Measurements from ENCODE around the gene GNAL.

GNAL gene

DNA sequence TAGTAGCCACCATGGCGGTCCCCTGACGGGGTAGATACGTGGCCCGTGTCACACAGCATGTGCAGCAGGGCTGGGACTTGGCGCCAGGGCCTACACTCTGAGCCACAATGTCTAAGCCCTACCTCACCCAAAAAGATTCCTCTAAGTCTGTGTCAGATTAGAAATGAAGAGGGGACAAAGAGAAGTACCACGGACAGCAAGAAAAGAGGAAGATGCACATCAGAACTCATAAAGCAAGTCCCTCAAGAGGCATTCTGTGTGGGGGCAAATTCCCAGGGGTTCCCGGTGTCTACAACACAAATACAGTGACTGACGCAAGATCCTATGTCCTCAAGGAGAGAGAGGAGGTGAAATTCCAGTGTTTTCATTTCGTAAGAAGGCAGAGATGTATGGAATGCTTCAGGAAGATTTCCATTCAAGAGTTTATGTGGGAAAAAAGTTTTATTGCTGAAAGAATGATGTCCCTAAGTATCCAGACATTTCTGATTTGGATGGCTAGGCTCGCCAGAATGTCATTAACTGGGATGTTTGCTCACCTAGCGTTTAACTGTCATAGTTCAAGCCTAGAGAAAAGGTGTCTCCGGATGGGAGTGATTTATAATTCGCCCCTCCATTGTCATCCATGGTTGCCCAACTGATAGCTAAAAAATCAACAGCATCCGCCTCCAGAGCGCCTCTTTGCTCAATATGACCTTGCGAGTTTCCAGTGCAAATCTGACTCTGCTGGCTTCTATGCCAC lies 86.5 kb downstream of the GNAL start:
- no peak for DNase-seq

DNA sequence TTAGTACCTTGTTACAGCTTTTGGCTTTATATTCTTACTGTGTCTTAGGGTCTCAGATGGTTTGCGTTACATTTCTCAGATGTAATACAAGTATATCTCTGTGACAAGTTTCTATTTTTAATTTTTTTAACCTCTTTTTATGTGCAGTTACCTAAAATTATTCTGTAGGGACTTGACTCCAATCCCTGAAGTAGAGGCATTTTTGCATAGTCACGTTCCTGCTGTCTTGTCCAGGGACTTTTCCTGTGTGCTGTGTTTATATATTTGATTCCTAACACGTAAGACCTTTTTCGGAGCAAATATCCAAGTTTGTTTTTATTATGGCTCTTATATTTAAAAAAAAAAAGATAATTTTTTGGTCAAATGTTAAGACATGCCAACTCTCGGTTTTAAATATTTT lies 91.0 kb downstream of the GNAL start:
- DNase-seq: no peak

DNA sequence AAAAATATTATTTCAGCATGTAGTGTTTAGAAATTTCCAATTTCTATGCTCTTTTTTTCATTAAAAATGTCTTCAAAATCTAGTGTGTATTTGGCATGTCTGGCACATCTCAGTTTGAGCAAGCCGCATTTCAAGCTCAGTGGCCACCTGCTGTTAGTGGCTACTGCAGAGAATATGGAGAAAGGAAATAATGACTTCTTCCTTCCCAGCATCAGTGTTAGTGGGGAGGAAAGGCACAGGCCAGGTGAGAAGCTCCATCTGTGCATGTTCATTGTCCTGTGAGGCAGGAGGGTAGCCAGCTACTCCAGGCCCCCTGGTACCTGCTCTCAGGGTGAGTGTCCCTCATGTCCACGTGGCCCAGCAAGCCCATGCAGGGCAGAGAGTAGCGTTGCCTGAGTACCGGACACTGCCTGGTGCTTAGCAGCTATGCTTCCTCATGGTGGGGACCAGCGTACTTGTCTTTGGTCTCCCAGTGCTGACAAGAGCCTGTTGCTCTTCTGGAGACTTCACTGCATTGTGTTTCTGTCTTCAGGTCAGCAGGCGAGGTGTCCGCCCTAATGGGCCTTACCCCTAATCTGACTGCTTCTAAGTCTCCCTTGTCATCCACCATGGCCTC lies 94.8 kb downstream of the GNAL start:
- no peak for DNase-seq

DNA sequence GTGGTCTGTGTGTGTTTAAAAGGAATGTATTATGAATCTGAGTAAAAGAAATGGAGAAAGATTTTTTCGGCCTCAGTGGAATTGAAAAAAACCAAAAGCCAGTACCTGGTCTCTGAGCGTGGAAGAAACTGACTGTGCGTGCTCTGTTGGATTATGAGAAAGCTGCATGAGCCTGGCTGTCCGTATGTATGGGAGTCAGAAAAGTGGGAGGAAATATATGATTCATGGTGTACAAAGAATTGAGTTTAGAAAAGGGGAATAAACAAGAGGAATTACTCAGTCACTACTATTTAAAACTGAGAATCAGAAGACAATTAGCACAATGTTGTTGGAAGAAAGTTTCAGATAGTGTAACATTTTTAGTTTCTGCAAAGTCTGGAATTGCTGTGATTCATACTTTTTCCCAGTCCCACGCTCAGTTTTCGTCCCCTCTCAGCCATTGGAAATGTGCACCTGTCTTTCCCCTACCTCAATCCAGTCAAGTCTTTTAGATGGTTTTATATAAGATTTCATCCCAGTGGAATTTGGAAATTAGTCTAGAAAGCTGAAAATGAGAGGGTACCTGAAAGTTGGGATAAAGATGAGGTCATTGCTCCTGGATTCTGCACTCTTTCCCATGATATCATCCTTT lies 95.7 kb downstream of the GNAL start:
- no peak for DNase-seq

DNA sequence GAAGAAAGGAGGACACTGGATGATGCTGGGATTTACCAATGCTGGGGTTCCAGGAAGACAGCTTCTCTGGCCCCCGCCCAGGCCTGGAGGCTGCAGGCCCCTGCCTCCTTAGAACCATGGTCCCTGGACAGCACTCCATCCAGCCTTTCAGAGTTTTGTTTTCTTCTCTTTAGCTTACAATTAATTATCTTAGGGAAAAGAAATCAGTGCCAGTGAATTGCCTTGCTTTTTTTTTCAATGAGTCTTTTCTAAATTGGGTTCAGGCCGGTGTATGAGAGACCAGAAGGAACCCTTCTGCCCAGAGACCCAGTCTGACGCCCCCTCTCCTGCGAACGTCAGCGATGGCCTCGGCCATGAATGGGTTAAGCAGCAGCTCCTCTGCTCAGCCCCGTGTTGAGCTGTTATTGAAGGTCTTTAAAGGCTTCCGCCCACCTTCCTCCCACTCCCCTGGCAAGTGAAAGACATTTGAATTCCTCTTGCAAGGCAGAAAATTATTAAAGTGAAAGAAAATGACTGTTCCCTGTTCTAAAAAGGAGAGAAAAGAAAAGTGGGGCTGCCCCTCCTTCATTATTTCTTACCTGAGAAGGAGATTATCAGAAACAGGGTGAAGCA lies 96.5 kb downstream of the GNAL start:
- no peak for DNase-seq

DNA sequence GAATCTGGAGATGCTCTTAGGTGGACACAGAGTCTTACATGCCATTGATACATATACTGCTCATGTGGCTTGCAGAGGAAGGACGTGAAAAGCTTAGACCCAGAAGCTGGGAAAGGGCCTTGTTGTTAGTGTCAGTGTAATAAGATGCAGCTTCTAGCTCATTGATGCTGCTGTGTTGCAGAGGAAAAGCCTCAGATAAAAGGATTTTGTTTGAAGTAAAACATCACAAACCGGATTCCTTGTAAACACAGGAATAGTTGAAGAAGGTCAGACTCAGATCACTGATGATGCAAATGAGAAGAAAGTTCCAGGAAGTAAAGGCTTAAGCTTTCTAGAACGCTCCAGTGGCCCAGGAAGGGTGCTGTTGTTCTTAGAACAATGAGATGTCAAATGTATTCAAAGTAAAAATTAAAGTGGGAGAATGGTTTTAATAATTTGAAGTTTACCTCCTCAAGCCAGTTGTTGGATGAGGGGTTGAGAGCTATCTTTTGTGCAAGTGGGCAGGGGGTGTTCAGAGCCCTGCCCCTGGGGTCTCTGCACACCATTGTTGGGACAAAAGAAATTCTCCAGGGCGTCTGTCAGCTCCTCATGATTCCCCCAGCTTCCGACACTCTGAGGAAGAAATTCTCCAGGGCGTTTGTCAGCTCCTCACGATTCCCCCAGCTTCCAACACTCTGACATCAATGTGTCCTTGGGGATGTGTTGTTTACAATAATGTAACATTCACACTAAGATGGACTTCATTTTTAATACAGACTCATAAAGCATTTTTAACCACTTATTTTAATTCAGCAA lies 100.8 kb downstream of the GNAL start:
- no peak for DNase-seq

DNA sequence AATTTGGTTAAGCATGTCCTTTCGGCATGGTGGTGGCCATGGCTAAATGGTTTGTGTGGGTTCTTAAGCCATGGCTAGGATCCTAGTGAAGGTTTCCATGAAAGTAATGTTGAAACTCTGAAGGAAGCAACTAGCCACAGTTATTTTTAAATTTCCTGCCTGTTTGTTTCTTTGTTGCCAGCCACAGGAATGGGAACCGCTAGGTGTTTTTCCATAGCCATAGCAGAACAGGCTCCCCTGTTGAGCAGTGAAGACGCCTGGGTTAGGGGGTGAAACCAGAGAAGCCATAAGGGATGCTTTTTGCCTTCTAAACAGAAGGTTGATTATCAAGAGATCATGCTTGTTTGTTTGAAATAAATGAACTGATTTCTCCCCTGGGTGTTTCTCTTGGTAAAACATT lies 102.1 kb downstream of the GNAL start:
- DNase-seq: no peak

DNA sequence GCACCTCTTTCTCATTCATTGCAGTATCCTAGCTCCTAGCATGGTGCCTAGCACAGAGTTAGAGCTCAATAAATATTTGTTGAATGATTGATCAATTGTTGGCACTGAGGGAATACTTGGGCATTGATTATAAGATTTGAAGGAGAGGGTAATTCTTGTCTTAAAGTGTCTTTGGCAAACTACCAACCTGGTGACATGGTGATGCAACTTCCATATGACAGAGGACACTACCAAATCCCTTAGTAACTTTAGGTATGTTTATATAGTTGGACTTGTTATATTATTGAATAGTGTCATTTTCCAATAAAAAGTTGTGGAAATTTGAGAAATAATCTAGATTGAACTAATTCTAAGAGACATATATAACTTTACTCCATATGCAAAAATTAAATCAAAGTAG lies 103.6 kb downstream of the GNAL start:
- no peak for DNase-seq

DNA sequence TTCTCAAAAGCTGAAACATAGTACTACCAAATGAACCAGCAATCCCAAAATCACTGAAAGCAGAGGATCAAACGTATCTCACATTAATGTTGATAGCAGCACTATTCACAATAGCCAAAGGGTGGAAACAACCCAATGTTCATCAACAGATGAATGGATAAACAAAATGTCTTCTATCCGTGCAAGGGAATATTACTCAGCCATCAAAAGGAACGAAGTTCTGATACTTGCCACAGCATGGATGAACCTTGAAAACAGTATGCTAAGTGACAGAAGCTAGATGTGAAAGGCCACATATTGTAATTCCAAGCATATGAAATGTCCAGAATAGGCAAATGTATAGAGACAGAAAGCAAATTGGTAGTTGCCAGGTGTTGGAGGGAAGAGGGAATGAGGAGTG lies 105.1 kb downstream of the GNAL start:
- DNase-seq: no peak

DNA sequence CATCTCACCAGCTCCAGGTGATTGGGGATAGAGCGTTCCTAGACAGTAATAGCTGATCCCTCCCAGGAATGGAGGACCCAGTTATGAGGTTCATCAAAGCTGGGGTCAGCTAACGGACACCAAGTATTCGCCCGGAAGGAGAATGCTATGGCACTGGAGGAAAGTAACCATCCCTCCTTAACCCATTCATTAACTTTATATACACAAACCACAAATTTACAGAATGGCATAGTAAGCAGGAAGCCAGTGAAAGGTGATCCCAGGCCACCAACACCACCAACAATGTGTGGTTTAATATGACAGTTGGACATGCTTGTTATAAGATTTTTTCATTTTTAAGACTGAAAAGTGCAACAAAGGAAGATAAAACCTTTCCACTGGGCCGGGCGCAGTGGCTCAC lies 106.9 kb downstream of the GNAL start:
- no peak for DNase-seq

DNA sequence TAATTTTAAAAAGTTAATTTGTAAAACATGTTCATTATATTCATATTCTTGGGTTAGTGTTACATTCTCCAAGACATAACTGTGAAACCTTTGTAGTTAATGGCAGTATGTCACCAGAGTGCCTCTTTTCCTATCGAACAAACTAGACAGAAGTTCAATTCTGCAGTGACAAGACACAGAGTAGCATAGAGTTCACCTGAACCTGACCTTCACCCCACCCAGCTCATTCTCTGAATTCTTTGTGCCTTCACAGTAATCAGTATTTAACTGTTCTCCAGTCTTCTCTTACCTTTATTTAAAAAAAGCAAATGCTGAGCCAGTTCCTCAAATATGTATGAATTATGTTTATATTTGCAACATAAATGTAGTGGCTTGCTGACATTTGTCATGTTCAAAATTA lies 109.2 kb downstream of the GNAL start:
- no peak for DNase-seq

DNA sequence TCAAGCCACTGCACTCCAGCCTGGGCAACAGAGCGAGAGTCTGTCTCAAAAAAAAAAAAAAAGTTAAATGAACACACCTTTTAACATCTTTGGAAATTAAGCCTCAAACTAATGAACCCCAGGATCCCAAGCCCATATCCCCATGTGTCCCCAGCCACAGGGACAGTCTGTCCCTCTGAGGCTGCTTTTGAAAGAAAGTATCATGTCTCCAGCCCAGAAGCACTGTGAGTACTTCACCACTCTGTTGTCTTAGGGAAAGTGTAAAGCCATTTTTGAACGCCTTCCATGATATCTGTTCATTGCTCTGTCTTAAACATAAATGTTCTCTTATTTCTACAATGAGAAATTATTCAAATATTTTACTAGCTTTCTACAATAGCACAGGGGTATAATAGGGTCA lies 110.0 kb downstream of the GNAL start:
- no peak for DNase-seq

DNA sequence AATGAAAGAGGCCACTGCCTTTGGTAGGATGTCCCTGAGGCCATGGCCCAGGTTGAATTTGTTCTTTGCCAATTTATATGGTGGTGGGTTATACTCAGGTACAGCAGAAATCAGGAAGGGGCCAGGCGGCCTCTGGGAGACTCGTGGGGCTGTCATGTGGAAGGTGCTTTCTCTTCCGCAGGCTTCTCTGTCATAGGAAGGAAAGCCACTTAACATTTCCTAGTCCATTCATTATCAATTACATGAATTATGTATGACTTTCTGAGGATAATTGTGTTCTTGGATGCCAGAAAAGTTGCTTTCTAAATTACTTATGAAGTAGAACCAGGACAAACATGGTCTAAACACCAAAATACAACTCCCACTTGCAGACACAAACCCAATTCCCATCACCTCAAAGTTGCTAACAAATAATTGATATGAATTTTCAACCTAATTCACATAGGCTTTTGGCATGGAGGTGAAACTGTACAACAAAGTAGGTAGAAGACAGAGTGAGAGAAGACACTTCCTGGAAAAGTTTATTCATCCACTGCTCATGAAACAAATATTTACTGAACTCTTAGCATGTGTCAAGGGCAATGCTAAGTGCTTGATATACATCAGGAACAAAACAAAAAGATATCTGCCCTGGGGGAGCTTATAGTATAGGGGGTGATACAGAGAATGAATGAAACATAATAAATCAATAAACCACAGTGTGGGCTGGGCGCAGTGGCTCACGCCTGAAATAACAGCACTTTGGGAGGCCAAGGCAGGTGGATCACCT lies 111.7 kb downstream of the GNAL start:
- DNase-seq: no peak

DNA sequence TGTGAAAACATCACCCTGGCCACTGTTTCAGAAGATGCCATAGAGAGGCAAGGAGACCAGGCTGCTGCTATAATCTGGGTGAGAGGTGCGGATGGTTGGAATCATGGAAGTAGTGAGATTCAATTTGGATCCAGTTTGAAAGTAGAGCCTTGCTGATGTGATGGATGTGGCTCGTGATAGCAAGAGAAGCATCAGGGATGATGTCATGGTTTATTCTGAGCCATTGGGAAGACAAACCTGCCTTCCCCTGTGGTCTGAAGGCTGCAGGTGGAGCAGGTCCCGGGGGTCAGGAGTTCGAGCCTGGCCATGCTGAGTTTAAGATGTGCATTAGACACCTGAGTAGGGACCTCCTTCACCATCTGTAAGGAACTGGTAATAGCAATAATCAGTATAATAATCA lies 112.5 kb downstream of the GNAL start:
- no peak for DNase-seq

DNA sequence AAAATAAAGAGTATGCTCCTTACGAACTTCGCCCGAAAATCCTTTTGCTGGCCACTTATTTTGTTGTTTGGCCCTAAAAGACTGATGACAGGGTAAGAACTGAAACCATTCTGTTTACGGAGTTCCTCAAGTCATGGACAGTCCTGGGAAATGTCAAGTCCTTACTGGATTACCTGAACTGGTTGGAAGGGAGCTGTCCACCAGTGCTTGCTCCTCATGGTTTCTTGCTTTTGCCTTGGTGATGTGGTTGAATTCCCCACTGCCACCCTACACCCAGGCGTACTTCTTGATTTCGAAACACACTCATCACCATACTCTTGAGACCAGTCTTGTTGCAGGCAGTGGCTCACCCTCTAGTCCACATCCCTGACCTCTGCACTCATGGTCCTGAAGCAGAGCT lies 113.1 kb downstream of the GNAL start:
- DNase-seq: no peak

DNA sequence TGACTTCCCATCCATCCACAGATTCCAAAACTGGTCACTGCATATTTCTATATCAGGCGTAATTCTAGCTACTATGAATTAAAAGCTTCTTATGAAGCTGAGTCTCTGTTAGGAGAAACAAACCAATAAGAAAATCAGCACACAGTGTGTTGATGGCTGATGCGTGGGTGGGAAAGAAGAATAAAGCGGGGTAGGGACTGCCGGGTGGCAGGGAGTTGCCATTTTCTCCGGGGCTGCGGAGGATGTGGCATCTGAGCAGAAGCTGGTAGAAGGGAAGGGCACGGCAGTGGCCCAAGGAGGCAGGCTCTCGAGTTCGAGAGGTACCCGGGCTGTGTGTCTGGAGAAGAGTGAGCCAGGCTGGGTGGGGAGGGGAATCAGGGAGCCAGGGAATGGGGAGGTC lies 113.5 kb downstream of the GNAL start:
- no peak for DNase-seq

DNA sequence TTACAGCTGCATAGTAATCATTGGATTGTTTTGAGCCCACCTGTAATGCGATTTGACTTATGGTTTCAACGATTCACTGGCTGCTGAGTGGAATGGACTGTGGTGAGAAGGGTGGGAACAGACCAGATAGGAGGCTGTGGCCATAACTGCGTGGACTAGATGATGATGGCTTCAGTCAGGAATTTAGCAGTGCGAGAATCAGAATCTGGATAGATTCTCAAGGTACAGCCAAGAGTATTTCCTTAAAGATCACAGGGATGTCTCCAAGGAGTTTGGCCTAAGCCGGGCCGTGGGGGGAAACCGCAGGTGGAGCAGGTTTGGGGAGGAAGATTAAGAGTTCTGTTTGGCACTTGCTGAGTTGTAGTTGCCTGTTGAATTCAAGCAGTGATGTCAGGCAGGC lies 118.2 kb downstream of the GNAL start:
- DNase-seq: no peak

DNA sequence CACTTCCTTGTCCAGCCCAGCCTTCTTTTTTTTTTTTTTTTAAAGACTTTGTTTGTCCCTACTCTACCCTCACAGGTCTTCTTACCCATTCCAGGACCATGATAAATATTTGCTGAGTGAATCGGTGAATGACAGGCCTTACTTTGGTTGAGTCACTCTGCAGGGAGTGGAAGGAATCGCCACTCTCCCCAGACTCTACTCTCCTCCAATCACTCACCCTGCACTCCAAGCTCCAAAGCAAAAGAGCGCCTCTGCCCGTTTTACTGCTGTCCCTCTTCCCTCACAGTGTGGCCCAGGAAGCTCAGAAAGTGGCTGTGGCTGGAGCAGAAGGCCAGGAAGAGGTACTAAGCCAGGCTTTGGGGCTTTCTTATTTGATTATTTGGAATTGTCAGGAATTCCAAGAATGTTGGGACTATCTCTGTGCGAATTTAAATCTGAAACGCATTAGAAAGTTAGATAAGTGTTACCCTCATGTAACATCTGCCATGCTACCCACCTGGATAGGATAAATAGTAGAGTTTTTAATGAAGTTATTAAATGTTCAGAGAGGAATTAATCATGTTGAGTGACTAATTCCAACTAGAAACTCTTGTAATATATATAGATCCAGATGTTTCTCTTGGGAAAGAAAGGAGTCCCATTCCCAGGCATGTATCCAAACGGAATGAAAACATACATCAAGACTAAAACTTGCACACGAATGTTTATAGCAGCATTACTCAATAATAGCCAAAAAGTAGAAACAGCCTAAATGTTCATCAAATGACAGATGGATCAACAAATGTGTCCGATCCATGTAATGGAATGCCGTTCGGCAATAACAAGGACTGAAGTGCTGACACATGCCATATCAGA lies 119.2 kb downstream of the GNAL start:
- DNase-seq: no peak

DNA sequence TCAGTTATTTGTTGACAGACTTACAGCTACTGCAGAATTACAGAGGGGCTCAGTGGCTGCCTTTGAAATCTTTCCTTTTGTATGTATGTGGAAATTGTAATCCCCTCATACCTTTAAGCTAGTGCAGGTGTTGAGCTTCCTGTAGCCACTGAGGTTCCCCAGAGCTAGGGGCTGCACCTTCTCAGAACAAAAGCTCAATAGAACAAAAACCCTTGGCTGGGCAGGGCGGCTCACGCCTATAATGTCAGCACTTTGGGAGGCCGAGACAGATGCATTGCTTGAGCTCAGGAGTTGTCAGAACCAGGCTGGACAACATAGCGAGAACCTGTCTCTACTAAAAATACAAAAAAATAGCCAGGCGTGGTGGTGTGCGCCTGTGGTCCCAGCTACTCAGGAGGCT lies 120.8 kb downstream of the GNAL start:
- no peak for DNase-seq

DNA sequence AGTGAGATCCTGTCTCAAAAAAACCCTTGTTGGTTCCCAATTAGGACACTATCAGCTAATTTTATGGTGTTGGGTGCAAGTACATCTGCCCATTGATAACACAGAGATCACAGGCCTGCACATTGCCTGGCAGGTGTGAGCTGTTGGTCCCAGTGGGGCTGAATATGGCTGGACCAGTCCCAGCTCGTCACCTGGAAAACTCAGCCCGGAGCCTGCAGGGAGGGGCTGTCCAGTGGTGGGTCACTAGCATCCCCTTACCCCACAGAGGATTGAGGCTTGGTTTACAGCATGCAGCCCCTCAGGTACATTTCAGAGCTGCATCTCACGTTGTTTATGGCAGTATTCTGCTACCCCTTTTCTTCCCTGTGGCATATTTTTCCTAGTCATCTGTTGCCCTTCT lies 121.3 kb downstream of the GNAL start:
- no peak for DNase-seq

DNA sequence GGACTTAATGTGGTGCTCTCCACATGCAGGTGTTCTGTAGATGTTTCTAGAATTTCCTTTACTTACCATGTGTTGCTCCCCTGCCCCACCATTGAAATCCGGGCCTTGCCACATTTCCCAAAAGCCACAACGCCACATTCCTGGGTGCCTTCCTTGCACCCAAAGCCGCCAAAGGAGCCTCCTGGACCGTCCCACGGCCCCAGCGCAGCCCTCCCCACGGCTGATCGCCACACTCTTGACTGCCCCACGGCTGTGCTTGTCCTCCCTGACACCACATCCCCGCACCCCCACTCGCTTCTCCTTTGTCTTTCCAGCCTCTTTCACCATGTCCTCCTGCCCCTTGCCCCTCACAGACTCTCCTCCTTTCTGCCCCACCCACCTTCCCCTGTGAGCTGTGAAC lies 121.9 kb downstream of the GNAL start:
- DNase-seq: no peak

DNA sequence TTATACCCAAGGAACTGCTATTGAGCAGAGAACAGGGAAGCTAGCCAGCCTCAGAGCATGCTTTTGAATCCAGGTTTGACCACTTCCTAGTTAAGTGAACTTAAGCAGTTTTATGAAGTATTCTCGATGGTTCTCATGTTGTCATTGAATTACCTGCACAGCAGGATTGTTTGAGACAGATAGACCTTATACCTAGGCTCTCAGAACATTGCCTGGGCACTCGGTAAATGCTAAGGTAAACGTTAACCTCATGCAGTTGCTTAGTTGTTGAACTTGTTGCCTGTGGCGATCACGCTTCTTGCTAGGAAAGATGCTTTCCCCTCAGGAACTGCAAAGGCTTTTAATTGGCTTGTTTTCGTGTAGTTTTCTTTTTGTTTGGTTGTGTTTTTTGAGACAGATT lies 128.2 kb downstream of the GNAL start:
- no peak for DNase-seq
